ENCODE data around the gene ZCWPW1. TPM values are rescaled to one million over a fixed set of nuclear protein-coding genes. Genes with fewer than 3 reads are reported as not detected.
"Not testable (repeated sequence)": the region's sequence is repeated elsewhere in the genome, so short reads cannot be mapped to it uniquely, and the experiment has no call there.

The ZCWPW1 gene
- polyA plus RNA-seq, 3 donors = 6.3 to 8.4 (median 7.0) TPM

GRCh38 chr7:100457033-100457432 is 28.5 kb upstream of the ZCWPW1 start:
- DNase-seq = no peak

GRCh38 chr7:100456562-100456961 is 28.1 kb upstream of the ZCWPW1 start:
- no peak for DNase-seq

DNA sequence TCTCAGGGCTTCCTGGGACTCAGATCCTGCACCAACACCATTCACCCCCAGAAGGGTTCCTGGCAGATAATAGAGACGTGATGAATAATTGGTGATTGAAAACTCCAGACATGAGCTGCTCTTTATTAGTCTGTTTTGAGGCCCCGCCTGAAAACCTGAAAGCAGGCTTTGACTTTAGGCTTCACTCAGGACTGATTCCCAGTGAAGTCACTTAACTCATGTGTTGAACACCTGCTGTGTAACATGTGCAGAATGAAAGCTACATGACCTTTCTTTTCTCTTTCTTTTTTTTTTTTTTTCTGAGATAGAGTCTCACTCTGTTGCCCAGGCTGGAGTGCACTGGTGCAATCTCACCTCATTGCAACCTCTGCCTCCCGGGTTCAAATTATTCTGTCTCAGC is 26.7 kb upstream of the ZCWPW1 start:
- DNase-seq = no peak

GRCh38 chr7:100453854-100454253 is 25.4 kb upstream of the ZCWPW1 start:
- not testable (repeated sequence) for DNase-seq

GRCh38 chr7:100452513-100452912 is 24.0 kb upstream of the ZCWPW1 start:
- no peak for DNase-seq

GRCh38 chr7:100449190-100449795 is 20.8 kb upstream of the ZCWPW1 start:
- no peak for DNase-seq

GRCh38 chr7:100447363-100447762 is 18.9 kb upstream of the ZCWPW1 start:
- DNase-seq = not testable (repeated sequence)

GRCh38 chr7:100446040-100446439 is 17.5 kb upstream of the ZCWPW1 start:
- DNase-seq = no peak

DNA sequence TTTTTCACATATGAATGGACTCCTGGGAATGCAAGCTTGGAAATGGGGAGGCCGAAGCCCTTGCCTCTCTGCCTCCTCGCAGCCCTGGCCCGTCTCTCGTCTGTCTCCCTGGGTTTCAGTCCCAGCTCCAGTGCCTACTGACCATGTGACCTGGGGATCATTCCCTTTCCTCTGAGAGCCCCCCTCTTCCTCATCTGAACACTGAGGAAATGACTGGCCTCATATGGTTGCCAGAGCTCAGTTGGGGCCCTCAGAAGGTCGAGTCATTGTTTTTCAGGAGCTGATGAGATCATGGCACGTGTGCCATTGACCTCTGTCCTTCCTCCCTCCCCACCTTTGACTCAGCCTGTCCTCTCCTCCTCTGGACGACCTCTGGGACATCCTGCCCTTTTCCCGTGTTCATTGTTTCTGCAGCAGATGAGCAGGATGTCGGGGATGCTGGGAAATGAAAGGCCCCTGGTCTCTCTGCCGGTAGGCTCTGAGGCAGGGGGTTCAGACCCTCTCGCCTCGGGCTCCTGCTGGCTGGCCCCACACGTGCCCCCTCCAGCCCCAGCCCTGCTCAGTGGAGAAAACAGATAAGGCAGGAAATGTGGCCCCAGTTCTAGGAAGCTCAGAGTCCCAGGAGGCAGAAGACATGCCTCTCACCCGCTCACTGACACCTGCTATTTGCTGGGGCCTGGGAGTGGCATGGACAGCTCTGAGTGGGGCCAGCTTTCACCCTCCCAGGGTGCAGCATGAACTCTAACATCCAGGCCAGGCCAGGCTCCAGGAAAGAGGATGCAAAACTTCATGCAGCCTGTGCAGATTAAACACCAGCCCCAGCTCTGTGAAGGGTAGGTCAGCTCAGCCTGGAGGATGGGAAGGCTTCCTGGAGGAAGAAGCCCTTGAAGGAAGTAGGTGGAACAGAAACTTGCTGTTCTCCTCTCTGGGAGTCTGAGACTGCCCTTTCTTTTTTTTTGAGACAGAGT is 16.1 kb upstream of the ZCWPW1 start:
- no peak for DNase-seq

DNA sequence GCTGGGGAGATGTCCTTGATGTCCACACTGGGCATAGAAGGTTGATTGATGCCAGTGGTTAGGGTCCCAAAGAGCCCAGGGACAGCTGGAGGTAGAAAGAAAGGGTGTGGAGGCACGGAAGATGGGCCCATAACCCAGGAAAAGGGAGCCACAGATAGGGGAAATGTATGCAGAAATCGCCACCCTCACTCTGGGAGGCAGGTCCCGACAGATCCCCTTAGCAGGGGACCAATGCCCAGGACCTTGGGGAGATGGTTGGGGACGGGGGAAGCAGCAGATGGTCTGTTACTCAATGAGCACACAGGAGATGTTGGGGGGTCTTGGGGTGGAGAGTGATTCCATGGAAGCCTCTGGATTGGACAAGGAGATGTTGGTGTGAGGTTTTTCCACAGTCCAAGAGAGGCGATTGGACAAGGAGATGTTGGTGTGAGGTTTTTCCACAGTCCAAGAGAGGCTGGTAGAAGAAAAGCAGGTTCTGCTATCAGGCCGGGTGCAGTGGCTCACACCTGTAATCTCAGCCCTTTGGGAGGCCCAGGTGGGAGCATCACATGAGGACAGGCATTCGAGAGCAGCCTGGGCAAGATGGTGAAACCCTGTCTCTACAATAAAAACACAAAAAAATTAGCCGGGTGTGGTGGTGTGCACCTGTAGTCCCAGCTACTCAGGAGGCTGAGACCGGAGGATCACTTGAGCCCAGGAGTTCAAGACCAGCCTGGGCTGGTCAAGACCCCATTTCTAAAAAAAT is 14.8 kb upstream of the ZCWPW1 start:
- DNase-seq = no peak

GRCh38 chr7:100441641-100442535 is 13.4 kb upstream of the ZCWPW1 start:
- no peak for DNase-seq

DNA sequence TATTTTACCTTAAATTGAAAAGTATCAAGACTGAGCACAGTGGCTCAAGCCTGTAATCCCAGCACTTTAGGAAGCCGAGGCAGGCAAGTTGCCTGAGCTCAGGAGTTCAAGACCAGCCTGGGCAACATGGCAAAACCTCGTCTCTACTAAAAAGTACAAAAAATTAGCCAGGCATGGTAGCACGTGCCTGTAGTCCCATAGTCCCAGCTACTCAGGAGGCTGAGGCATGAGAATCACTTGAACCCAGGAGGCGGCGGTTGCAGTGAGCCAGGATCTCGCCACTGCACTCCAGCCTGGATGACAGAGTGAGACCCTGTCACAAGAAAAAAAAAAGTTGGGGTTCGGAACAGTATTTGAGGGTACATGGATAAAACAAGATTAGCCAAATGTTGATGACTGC is 10.7 kb upstream of the ZCWPW1 start:
- DNase-seq = not testable (repeated sequence)

- not testable (repeated sequence) for DNase-seq
Observed at GRCh38 chr7:100438731-100439130, 10.2 kb upstream of the ZCWPW1 start.

GRCh38 chr7:100438172-100438571 is 9.7 kb upstream of the ZCWPW1 start:
- DNase-seq = no peak

DNA sequence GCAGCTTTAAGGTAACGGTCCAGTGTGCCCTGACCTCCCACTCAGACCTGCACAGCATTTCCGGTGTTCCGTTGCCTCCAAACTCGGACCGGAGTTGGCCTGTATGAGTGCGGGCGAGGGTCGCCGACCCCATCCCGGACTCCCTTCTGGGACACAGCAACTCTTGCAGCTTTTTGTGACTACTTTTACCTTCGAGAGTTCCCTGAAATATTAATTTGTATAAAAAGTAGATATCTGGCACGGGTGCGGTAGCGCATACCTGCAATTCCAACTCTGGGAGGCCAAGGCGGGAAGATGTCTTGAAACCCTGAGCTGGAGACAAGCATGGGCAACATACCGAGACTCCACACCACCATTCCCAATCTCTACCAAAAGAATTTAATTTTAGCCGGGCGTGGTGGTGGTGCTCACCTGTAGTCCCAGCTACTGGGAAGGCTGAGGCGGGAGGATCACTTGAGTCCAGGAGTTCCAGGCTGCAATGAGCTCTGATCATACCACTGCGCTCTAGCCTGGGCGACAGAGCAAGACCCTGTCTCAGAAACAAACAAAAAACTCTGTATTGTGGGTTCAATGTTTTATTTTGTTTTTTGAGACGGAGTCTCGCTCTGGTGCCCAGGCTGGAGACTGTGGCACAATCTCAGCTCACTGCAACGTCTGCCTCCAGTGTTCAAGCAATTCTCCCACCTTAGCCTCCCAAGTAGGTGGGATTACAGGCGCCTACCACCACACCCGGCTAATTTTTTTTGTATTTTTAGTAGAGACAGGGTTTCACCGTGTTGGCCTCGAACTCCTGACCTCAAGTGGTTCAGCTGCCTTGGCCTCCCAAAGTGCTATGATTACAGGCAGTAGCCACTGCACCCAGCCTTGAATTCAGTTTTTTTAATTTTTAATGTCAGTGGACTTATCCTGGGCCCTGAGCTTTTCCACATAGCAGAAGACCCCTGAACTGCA is 8.9 kb upstream of the ZCWPW1 start:
- no peak for DNase-seq

GRCh38 chr7:100435401-100436304 is 7.2 kb upstream of the ZCWPW1 start:
- DNase-seq = no peak

- DNase-seq = no peak
Observed at GRCh38 chr7:100434297-100435144, 6.0 kb upstream of the ZCWPW1 start.

Data from renal pelvis (tissue), 4 donors.